Muscle layer of colon (tissue), 2 donors: ENCODE data around the gene EPHA10.

ENCODE experiments used
- H3K27ac ChIP-seq: one replicate; pipeline ENCODE4 v1.7.0; 2013; ENCODE audit warnings: low read depth, mild to moderate bottlenecking, low read length, moderate library complexity
- H3K27me3 ChIP-seq, 2 donors: one replicate each; pipeline ENCODE4 v1.7.0; 2013; ENCODE audit warnings: low read length in 2 of 2, mild to moderate bottlenecking in 2 of 2; ENCODE audit not compliant: insufficient read depth in 2 of 2, control insufficient read depth in 1 of 2
- H3K36me3 ChIP-seq: one replicate; pipeline ENCODE4 v1.7.0; 2013; ENCODE audit warnings: mild to moderate bottlenecking, low read length; ENCODE audit not compliant: insufficient read depth
- H3K4me1 ChIP-seq: one replicate; pipeline ENCODE4 v1.7.0; 2013; ENCODE audit warnings: mild to moderate bottlenecking, low read length; ENCODE audit not compliant: insufficient read depth
- H3K4me3 ChIP-seq, 2 donors: one replicate each; pipeline ENCODE4 v1.7.0; 2013; ENCODE audit warnings: low read length in 2 of 2, low read depth in 1 of 2, mild to moderate bottlenecking in 1 of 2, moderate library complexity in 1 of 2
- H3K9ac ChIP-seq: one replicate; pipeline ENCODE4 v1.7.0; 2013; ENCODE audit warnings: low read length
- H3K9me3 ChIP-seq: one replicate; pipeline ENCODE4 v1.7.0; 2013; ENCODE audit warnings: mild to moderate bottlenecking, low read length
- donor health status: abdominal sarcoma.
- donor health status: Adenocarcinoma of cecum.

The EPHA10 gene

DNA sequence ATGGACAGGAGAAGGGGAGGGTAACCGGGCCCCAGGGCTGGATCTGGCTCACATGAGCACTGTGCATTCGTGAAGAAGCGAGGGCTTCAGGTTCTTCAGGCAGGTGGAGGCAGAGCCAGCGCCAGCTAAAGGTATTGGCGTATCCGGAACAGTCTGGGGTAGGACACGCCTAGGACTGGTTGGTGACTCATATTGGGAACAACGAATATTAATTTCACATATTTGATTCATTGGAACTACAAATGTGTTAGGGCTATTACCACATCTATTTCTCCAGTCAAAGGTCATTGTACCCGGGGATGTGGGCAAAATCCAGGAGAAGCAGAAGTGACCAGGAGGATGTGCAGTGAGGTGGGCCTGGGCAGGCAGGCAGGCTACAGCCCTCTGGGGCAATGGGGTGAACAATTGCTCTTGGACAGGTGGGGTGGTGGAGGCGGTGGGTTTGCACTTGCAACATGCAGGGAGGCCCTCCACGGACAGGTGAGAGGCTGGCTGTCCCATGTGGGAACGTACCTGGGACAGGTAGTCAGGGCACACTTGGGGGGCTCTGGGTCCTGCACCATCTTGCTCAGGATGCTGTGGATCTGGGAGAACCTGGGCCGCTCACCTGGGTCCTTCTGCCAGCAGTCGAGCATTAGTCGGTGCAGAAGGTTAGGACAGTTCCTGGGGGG is 45.9 kb downstream of the EPHA10 start:
- Histone ChIP-seq H3K4me1 (no peaks in the 10 kb centered on the region), H3K4me3 (no peak overlapping the region), H3K27ac (no peak overlapping the region), H3K27me3 (no peaks in the 10 kb centered on the region), H3K36me3 (no peaks in the 10 kb centered on the region), H3K9ac (no peak overlapping the region), H3K9me3 (no peaks in the 10 kb centered on the region)

DNA sequence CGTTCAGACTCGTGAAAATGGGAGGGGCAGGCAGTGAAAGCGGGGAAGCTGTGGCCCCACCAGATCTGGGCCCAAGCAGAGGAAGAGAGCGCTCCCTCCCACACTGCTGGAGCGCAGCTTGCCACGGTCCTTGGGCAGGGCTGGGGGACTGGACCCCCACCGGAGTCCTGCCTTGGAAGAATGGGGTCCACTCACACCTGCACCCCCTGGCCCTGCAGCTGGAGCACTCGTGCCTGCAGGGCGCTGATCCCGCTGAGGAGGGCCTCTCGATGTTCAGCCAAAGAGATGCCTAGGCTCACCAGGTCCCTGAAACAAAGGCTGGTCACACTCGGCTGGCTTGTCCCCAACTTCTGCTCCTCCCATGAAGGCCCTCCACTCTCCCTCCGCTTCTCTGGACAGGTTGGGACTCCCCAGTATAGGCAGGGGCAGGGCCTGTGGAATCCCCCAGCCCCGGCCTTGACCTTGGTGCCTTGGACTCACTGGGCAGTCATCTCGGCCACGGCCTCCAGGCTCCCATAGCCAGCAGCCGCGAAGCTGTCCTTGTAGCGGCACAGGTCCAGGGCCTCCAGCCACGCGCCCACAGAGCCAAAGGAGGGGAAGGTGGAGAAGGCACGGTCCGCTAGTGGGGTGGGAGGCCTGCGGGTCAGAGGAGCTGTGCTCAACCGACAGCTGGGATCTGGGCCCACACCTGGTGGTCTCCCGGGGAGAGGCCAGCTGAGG is 46.6 kb downstream of the EPHA10 start:
- no peaks in the 10 kb centered on the region for H3K9me3 ChIP-seq
- H3K36me3 ChIP-seq, result no peaks in the 10 kb centered on the region
- H3K27me3 ChIP-seq, result no peaks in the 10 kb centered on the region
- no peak overlapping the region for H3K4me3 ChIP-seq
- no peak overlapping the region for H3K27ac ChIP-seq
- no peak overlapping the region for H3K9ac ChIP-seq
- H3K4me1 ChIP-seq, result no peaks in the 10 kb centered on the region

DNA sequence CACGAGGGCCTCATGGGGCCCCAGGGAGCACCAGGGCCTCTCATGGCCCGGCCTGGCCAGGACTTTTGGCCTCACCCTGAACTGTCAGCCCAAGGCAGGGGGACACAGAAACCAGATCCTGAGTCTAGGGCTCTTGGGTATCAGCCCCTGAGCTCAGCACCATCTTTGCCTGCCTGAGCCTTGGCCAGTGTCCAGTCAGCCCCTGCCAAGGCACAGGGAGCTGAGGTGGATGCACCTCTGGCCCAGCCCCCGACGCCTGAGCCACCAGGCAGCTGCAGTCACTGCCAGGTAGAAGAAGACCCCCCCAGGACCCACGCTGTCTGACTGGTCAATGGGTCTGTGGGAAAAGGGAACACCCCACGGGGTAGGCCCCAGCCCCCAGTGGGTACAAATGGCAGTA is 47.3 kb downstream of the EPHA10 start:
- H3K4me1 ChIP-seq, result no peaks in the 10 kb centered on the region
- H3K9me3 ChIP-seq, result no peaks in the 10 kb centered on the region
- H3K9ac ChIP-seq, result no peak overlapping the region
- H3K27ac ChIP-seq, result no peak overlapping the region
- no peaks in the 10 kb centered on the region for H3K27me3 ChIP-seq
- H3K36me3 ChIP-seq, result no peaks in the 10 kb centered on the region
- H3K4me3 ChIP-seq, result no peak overlapping the region

DNA sequence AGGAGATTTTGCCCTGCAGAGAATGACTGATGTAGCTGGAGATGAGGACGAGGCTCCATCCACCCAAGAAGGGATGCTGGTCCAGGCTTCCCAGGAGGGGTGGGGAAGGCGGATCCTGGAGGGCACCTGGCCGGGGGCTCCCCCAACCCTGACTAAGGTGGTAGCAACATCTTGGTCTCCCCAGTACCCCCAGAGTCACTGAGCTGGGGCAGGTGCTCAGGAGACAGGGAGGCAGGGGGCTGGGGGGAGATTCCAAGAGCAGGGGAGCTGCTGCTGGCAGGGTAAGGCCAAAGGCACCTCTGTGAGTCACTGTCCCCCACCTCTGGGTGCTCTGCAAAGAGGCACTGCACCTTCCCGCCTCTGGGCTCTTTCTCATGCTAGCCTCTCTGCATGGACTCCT is 48.6 kb downstream of the EPHA10 start:
- H3K4me3 ChIP-seq, result no peak overlapping the region
- no peak overlapping the region for H3K9ac ChIP-seq
- H3K36me3 ChIP-seq, result no peaks in the 10 kb centered on the region
- H3K9me3 ChIP-seq, result no peaks in the 10 kb centered on the region
- no peaks in the 10 kb centered on the region for H3K4me1 ChIP-seq
- H3K27ac ChIP-seq, result no peak overlapping the region
- H3K27me3 ChIP-seq, result no peaks in the 10 kb centered on the region

DNA sequence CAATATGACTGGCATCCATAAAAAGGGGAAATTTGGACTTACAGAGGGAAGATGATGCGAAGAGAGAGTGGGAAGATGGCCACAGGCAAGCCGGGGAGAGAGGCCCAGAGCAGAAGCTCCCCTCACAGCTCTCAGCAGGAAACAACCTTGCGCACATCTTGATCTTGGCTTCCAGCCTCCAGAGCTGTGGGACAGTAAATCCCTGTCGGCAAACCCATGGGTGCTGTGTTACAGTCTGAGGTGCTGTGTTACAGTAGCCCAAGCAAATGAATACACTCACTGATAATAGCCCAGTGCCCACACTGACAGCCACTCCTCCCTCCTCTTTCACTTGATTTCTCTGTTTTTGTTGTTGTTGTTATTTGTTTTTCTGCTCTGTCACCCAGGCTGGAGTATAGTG is 50.2 kb downstream of the EPHA10 start:
- no peak overlapping the region for H3K4me3 ChIP-seq
- H3K36me3 ChIP-seq, result no peaks in the 10 kb centered on the region
- H3K27ac ChIP-seq, result no peak overlapping the region
- no peaks in the 10 kb centered on the region for H3K27me3 ChIP-seq
- no peaks in the 10 kb centered on the region for H3K4me1 ChIP-seq
- no peaks in the 10 kb centered on the region for H3K9me3 ChIP-seq
- H3K9ac ChIP-seq, result no peak overlapping the region

DNA sequence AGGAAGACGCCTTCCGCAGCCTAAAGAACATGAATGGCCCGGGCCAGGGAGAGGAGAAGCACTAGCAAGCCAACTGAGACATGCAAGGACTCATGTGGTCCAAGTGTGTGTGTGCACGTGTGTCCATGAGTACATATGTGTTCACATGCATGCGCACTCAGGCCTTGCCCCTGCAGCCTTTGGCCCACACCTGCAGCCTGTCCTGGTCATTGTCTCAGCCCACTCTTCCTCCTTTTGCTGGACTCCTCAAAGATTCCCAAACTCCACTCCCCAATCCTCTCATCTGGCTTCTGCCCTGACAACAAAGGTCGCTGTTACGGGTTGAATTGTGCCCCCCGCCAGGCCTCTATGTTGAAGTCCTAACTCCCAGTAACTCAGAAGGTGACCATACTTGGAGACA is 50.7 kb downstream of the EPHA10 start:
- Histone ChIP-seq H3K27ac (no peak overlapping the region), H3K9ac (no peak overlapping the region)

DNA sequence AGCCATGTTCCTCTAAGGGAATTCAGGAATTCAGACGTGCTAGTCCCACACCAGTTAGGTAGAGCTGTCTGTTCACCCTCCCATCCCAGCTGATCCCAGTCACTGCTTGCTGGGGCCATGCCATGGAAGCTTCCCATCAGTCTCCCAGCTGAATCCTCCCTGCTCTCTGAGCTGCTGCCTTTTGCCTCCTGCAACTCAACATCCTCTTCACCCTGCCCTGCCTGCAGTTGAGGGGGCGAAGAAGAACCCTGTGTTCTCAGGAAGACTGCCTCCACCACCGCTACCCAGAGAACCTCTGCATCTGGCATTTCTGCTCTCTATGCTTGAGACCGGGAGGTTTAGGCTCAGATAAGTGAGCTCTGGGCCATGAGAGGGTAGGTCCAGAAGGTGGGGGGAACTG is 56.4 kb downstream of the EPHA10 start:
- Histone ChIP-seq H3K9me3 (no peaks in the 10 kb centered on the region), H3K4me3 (no peak overlapping the region), H3K27ac (no peak overlapping the region), H3K27me3 (no peaks in the 10 kb centered on the region), H3K9ac (no peak overlapping the region), H3K36me3 (no peaks in the 10 kb centered on the region), H3K4me1 (no peaks in the 10 kb centered on the region)

More for the DNA sequence above, 50.7 kb downstream of the EPHA10 start:
- no peak overlapping the region for H3K4me3 ChIP-seq
- H3K4me1 ChIP-seq, result no peaks in the 10 kb centered on the region
- H3K36me3 ChIP-seq, result no peaks in the 10 kb centered on the region
- no peaks in the 10 kb centered on the region for H3K27me3 ChIP-seq
- no peaks in the 10 kb centered on the region for H3K9me3 ChIP-seq

DNA sequence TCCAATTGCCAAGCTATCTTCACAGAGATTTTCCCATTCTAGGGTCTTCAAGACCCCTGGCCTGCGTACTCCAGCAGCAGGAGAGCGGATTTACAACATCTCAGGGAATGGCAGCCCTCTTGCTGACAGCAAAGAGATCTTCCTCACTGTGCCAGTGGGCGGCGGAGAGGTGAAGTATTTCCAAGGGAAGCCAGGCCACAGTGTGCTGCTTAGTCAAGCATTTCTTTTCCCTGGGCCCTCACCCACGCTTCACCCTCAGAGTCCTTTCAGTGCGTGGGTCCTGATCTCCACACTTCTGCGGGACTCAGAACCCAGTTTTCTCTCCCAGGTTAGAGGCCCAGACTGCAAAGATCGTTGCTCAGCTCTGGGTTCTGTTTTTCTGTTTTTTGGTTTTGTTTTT is 59.5 kb downstream of the EPHA10 start:
- Histone ChIP-seq H3K36me3 (no peaks in the 10 kb centered on the region), H3K27me3 (no peaks in the 10 kb centered on the region), H3K27ac (no peak overlapping the region), H3K9ac (no peak overlapping the region), H3K4me1 (no peaks in the 10 kb centered on the region), H3K9me3 (no peaks in the 10 kb centered on the region), H3K4me3 (no peak overlapping the region)

DNA sequence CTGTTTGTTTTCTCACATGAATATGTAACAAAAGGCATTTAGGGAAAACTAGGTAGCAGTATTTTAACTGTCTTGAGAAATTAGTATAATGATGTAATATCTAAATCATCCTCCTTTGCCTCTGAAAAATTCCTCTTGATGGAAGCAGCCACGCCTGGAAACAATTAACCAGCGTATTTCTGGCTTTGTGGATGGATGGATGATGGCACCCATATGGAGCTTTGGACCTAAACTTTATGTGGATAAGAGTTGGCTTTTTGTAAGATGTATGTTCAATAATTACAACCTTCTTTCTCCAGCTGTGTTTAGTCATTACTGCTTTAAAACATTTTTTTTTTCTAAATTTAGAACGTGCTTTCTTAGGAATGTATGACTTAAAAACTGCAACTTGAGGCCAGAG is 60.0 kb downstream of the EPHA10 start:
- no peaks in the 10 kb centered on the region for H3K27me3 ChIP-seq
- no peaks in the 10 kb centered on the region for H3K36me3 ChIP-seq
- no peak overlapping the region for H3K27ac ChIP-seq
- H3K4me1 ChIP-seq, result no peaks in the 10 kb centered on the region
- H3K4me3 ChIP-seq, result no peak overlapping the region
- no peak overlapping the region for H3K9ac ChIP-seq
- H3K9me3 ChIP-seq, result no peaks in the 10 kb centered on the region

DNA sequence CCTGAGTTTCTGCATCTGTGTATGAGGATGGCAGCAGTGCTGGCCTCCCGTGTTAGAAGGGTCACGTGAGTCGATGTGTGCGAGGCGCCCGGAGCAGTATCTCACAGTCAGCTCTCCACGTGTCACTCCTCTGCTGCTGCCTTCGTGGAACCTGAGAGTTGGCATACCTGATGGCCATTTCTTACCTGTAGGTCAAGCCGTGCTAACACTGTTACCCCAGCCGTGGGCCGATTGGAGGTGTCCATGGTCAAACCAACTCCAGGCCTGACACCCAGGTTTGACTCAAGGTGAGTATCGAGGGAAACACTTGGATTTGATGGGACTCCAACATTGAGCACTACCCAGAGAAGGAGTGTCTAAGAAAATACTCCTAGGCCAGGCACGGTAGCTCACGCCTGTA is 61.9 kb downstream of the EPHA10 start:
- H3K27me3 ChIP-seq, result no peaks in the 10 kb centered on the region
- no peaks in the 10 kb centered on the region for H3K36me3 ChIP-seq
- no peak overlapping the region for H3K9ac ChIP-seq
- no peak overlapping the region for H3K4me3 ChIP-seq
- no peaks in the 10 kb centered on the region for H3K4me1 ChIP-seq
- H3K9me3 ChIP-seq, result no peaks in the 10 kb centered on the region
- no peak overlapping the region for H3K27ac ChIP-seq

DNA sequence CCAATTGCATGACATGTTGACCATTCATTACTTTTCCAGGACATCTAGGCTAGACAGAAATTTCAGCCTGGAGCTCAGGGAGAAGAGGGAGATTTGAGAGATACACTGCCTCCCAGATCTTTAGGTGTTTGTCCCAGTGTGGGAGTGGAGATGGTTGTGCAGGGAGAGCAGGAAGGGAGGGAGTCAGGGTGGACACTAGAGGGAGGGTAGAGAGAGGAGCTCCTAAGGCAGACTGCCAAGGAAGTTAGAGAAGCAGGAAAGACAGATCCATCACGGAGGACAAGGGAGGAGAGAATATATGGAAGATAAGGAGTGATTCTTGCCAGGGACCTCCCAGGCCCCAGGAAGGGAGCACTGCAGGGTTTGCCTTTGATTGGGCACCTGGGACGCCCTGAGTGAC is 63.9 kb downstream of the EPHA10 start:
- H3K9ac ChIP-seq, result no peak overlapping the region
- H3K4me1 ChIP-seq, result no peaks in the 10 kb centered on the region
- H3K27ac ChIP-seq, result no peak overlapping the region
- H3K27me3 ChIP-seq, result no peaks in the 10 kb centered on the region
- H3K9me3 ChIP-seq, result no peaks in the 10 kb centered on the region
- H3K4me3 ChIP-seq, result no peak overlapping the region
- no peaks in the 10 kb centered on the region for H3K36me3 ChIP-seq

DNA sequence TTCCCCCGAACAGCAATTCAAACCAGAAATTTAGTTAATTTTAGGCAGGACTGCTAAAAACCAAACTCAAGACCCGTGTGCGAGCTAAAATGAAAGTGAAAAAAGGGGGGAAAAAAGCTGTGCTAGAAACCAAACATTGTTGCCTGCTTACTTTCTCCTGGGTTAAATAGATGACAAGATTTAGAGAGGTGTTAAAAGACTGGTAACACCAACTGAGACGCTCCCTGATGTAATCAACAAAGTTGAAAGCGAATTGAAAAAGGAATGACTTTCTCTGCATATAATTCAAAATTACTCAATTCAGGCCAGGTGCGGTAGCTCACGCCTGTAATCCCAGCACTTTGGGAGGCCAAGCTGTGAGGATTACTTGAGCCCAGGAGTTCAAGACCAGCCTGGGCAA is 65.8 kb downstream of the EPHA10 start:
- Histone ChIP-seq H3K27me3 (no peaks in the 10 kb centered on the region), H3K9ac (no peak overlapping the region), H3K9me3 (no peaks in the 10 kb centered on the region), H3K27ac (no peak overlapping the region), H3K4me1 (no peaks in the 10 kb centered on the region), H3K36me3 (no peaks in the 10 kb centered on the region), H3K4me3 (no peak overlapping the region)
